GM20000 (cell line): Measurements from ENCODE around the gene SKI.

Source experiments
- DNase-seq: peaks from one replicate; pipeline ENCODE4 v3.0.0; 2012; ENCODE audit warnings: low spot score
- CTCF ChIP-seq: IDR thresholded peaks from 2 replicates; pipeline ENCODE4 v1.5.1; 2012; ENCODE audit warnings: mild to moderate bottlenecking, control low read depth; ENCODE audit errors: extremely low read depth, missing control alignments

The SKI gene

DNA sequence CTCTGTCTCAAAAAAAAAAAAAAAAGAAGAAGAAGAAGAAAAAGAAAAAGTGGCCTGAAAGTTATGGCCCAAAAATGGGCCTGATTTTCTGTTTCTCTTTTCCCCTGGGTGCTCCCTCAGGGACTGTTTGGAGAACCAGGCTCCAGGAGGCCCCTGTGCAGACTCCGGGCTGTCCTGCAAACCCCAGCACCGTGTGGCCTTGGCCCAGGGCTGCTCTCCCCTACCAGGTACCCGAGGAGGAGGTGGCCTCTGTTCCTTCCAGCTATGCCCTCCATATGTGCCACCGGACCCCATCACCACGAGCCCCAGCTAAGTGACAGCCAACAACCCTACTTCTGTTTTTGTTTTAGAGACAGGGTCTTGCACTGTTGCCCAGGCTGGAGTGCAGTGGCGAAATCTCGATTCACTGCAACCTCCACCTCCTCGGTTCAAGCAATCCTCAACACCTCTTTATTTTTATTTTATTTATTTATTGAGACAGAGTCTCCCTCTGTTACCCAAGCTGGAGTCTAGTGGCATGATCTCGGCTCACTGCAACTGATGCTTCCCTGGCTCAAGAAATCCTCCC, 26.0 kb upstream of the SKI start:
- TF ChIP-seq CTCF: no peak
- DNase-seq: no peak

DNA sequence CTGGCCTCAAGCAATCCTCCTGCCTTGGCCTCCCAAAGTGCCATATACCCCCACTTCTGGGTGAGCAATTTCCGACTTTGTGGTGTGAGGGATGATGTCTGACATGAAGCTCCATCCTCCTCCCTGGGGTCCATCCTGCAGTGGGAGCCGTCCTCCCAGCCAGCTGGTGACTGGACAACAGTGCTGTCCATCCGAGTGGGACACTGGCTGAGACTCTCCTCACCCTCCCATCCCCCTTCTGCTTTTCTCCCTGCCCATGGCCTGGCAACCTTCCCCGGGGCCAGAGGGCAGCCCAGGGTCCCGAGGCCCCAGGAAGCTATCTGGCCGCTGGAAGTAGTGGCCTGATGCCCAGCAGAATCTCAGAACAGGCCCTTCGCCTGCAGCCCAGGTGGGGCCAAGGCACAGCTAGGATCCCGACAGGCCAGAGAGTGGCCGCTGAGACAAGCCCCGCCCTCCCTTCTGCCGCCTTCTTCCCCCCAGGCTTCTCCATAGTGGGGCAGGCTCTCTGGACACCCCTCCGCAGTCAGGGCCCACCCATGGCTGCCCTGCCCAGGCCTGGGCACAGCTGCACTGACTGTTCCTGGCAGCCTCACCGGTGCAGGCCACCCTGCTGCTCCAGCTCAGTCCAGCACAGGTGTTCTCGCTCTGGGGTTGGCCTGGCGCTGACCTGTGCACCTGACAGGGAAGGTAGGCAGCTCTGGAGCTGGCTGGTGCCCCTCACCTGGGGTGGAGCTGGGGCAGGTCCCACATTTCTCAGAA, 25.1 kb upstream of the SKI start:
- DNase-seq: no peak
- TF ChIP-seq CTCF: no peak

- no peak for DNase-seq
- no peak for TF ChIP-seq CTCF
These were observed 24.3 kb upstream of the SKI start for GRCh38 chr1:2203671-2204414.

DNA sequence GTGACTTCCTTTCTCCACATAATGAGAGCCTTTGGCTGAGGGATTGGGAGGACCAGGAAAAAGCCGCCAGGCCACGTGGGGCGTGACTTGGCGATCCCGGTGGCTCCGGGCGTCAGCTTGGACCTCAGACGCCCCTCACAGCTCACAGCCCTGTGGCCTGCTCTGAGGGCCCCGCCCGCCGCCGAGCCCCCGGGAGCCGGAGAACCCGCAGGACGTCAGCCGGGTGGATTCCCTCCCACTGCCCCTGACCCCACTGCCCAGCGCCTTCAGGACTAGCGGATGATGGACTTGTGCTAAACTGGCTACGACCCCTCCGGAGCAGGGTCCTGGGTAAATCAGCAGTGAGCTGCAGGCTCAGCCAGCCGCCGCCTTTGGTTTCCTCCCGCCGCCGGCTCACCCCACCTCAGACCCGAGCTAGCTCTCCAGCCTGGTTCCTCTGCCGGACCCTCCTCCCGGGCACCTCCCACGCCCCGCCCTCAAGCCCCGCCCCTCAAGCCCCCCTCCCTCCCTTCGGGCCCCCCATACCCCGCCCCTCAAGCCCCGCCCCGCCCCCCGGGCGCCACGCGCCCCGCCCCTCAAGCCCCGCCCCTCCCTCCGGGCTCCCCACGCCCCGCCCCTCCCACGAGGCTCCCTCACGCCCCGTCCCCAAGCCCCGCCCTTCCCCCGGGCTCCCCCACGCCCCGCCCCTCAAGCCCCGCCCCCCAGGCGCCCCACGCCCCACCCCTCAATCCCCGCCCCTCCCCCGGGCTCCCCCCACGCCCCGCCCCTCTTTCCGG, 23.5 kb upstream of the SKI start:
- DNase-seq: peak; percentile 99
- TF ChIP-seq CTCF: no peak

- no peak for DNase-seq
- no peak for TF ChIP-seq CTCF
These were observed 22.7 kb upstream of the SKI start for GRCh38 chr1:2205191-2205952.

DNA sequence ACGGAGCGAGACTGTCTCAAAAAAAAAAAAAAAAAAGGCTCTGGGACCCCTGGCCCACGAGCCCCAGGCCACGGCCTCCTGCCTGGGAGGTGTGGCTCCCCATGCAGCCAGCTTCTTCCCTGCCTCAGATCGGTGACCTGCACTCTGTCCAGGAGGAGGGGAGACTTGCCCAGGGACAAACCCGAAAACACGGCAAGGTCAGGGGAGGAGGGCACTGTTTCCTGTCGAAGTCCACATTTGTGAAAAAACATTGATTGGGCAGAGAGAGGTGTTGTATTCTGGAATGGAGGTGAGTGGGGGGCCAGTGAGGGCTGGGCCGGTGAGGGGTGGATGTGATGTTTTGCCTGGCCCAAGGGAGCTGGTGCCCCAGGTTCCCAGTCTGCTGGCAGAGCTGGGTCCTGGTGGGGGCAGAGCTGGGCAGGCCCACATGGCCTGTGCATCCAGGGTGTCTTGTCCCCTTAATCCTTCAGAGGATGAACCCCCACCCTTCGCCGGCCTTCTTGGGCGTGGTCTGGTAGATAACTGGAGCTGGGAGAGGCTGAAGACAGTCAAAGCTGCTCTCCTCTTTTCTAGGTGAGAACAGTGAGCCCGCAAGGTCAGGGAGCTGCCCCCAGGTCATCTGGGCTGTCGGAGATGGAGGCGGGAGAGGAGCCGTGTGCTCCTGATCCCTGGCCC, 21.2 kb upstream of the SKI start:
- no peak for TF ChIP-seq CTCF
- DNase-seq: peak; percentile 21
